PC-3 (cell line): ENCODE data around the gene DMAC1.

ENCODE experiments used
- CTCF ChIP-seq: fragments of 300-600 bp; sonication (generic); conservative IDR thresholded peaks from 2 replicates; pipeline ENCODE4 v1.5.1; 2017; ENCODE audit warnings: antibody characterized with exemption, low read depth, mild to moderate bottlenecking, low read length
- EZH2 ChIP-seq: fragments of 300-600 bp; sonication (generic); IDR thresholded peaks from one replicate; pipeline ENCODE4 v1.6.1; 2017; ENCODE audit warnings: antibody characterized with exemption, mild to moderate bottlenecking, low read length; ENCODE audit not compliant: unreplicated experiment

GRCh38 chr9:7799234-7799943 lies at the start of gene DMAC1:
- TF ChIP-seq CTCF (no peak), EZH2 (no peak)
